ENCODE data around the gene SLC25A26.
A peak's percentile ranks its signal among the peaks of the same experiment; 100 is the strongest.

Gene SLC25A26

GRCh38 chr3:66406831-66407610 is 186.2 kb downstream of the SLC25A26 start:
- Histone ChIP-seq H3K9me3 (ENCODE audit: control insufficient read depth in 2 of 2, low read length in 2 of 2) (no peaks in the 10 kb centered on the region), H3K36me3 (ENCODE audit: control insufficient read depth in 2 of 2, insufficient read depth in 2 of 2, low read length in 2 of 2) (peaks cover 34 to 36% of the 10 kb centered on the region in 2 donors), H3K27me3 (ENCODE audit: control insufficient read depth in 1 of 2, insufficient read depth in 2 of 2, low read length in 2 of 2) (no peaks in the 10 kb centered on the region), H3K9ac (ENCODE audit: low read length in 2 of 2) (peak overlapping the region in 1 of 2 donors; percentile 29), H3K27ac (ENCODE audit: low read length) (peak overlapping the region; percentile 81), H3K4me1 (ENCODE audit: control insufficient read depth, insufficient read depth, low read length) (peaks cover 96% of the 10 kb centered on the region), H3K4me3 (ENCODE audit: low read length in 2 of 2) (peak overlapping the region in 1 of 2 donors; percentile 28)

- peak overlapping the region in 1 of 2 donors; percentile 29 for H3K9ac ChIP-seq (ENCODE audit: low read length in 2 of 2)
- H3K27ac ChIP-seq (ENCODE audit: low read length) = peak overlapping the region; percentile 81
- H3K27me3 ChIP-seq (ENCODE audit: control insufficient read depth in 1 of 2, insufficient read depth in 2 of 2, low read length in 2 of 2) = no peaks in the 10 kb centered on the region
- peaks cover 39 to 43% of the 10 kb centered on the region in 2 donors for H3K36me3 ChIP-seq (ENCODE audit: control insufficient read depth in 2 of 2, insufficient read depth in 2 of 2, low read length in 2 of 2)
- peaks cover 96% of the 10 kb centered on the region for H3K4me1 ChIP-seq (ENCODE audit: control insufficient read depth, insufficient read depth, low read length)
- H3K4me3 ChIP-seq (ENCODE audit: low read length in 2 of 2) = peak overlapping the region in 1 of 2 donors; percentile 15
- H3K9me3 ChIP-seq (ENCODE audit: control insufficient read depth in 2 of 2, low read length in 2 of 2) = no peaks in the 10 kb centered on the region
These were observed 186.9 kb downstream of the SLC25A26 start for GRCh38 chr3:66407611-66408218.

GRCh38 chr3:66409771-66410754 is 189.3 kb downstream of the SLC25A26 start:
- Histone ChIP-seq H3K4me1 (ENCODE audit: control insufficient read depth, insufficient read depth, low read length) (peaks cover 92% of the 10 kb centered on the region), H3K36me3 (ENCODE audit: control insufficient read depth in 2 of 2, insufficient read depth in 2 of 2, low read length in 2 of 2) (peaks cover 44 to 51% of the 10 kb centered on the region in 2 donors), H3K4me3 (ENCODE audit: low read length in 2 of 2) (peak overlapping the region in 1 of 2 donors; percentile 22), H3K9me3 (ENCODE audit: control insufficient read depth in 2 of 2, low read length in 2 of 2) (no peaks in the 10 kb centered on the region), H3K27me3 (ENCODE audit: control insufficient read depth in 1 of 2, insufficient read depth in 2 of 2, low read length in 2 of 2) (no peaks in the 10 kb centered on the region), H3K27ac (ENCODE audit: low read length) (peak overlapping the region; percentile 25), H3K9ac (ENCODE audit: low read length in 2 of 2) (no peak overlapping the region)

GRCh38 chr3:66410976-66411375 is 190.2 kb downstream of the SLC25A26 start:
- no peak overlapping the region for H3K4me3 ChIP-seq (ENCODE audit: low read length in 2 of 2)
- no peaks in the 10 kb centered on the region for H3K9me3 ChIP-seq (ENCODE audit: control insufficient read depth in 2 of 2, low read length in 2 of 2)
- H3K4me1 ChIP-seq (ENCODE audit: control insufficient read depth, insufficient read depth, low read length) = peaks cover 92% of the 10 kb centered on the region
- H3K27ac ChIP-seq (ENCODE audit: low read length) = peak overlapping the region; percentile 25
- H3K36me3 ChIP-seq (ENCODE audit: control insufficient read depth in 2 of 2, insufficient read depth in 2 of 2, low read length in 2 of 2) = peaks cover 39 to 49% of the 10 kb centered on the region in 2 donors
- no peak overlapping the region for H3K9ac ChIP-seq (ENCODE audit: low read length in 2 of 2)
- no peaks in the 10 kb centered on the region for H3K27me3 ChIP-seq (ENCODE audit: control insufficient read depth in 1 of 2, insufficient read depth in 2 of 2, low read length in 2 of 2)

GRCh38 chr3:66411474-66411873 is 190.7 kb downstream of the SLC25A26 start:
- Histone ChIP-seq H3K4me3 (ENCODE audit: low read length in 2 of 2) (no peak overlapping the region), H3K9ac (ENCODE audit: low read length in 2 of 2) (no peak overlapping the region), H3K27ac (ENCODE audit: low read length) (peak overlapping the region; percentile 25), H3K36me3 (ENCODE audit: control insufficient read depth in 2 of 2, insufficient read depth in 2 of 2, low read length in 2 of 2) (peaks cover 36 to 48% of the 10 kb centered on the region in 2 donors), H3K9me3 (ENCODE audit: control insufficient read depth in 2 of 2, low read length in 2 of 2) (no peaks in the 10 kb centered on the region), H3K27me3 (ENCODE audit: control insufficient read depth in 1 of 2, insufficient read depth in 2 of 2, low read length in 2 of 2) (no peaks in the 10 kb centered on the region), H3K4me1 (ENCODE audit: control insufficient read depth, insufficient read depth, low read length) (peaks cover 92% of the 10 kb centered on the region)

- H3K27ac ChIP-seq (ENCODE audit: low read length) = peak overlapping the region; percentile 80
- peaks cover 33 to 42% of the 10 kb centered on the region in 2 donors for H3K36me3 ChIP-seq (ENCODE audit: control insufficient read depth in 2 of 2, insufficient read depth in 2 of 2, low read length in 2 of 2)
These were observed 191.4 kb downstream of the SLC25A26 start for GRCh38 chr3:66411961-66412887.

GRCh38 chr3:66413151-66413751 is 192.4 kb downstream of the SLC25A26 start:
- Histone ChIP-seq H3K4me1 (ENCODE audit: control insufficient read depth, insufficient read depth, low read length) (peaks cover 91% of the 10 kb centered on the region), H3K9me3 (ENCODE audit: control insufficient read depth in 2 of 2, low read length in 2 of 2) (no peaks in the 10 kb centered on the region), H3K36me3 (ENCODE audit: control insufficient read depth in 2 of 2, insufficient read depth in 2 of 2, low read length in 2 of 2) (peaks cover 33 to 41% of the 10 kb centered on the region in 2 donors), H3K27me3 (ENCODE audit: control insufficient read depth in 1 of 2, insufficient read depth in 2 of 2, low read length in 2 of 2) (no peaks in the 10 kb centered on the region), H3K4me3 (ENCODE audit: low read length in 2 of 2) (no peak overlapping the region), H3K27ac (ENCODE audit: low read length) (peak overlapping the region; percentile 80), H3K9ac (ENCODE audit: low read length in 2 of 2) (peak overlapping the region in 1 of 2 donors; percentile 22)

More at GRCh38 chr3:66411961-66412887, 191.4 kb downstream of the SLC25A26 start:
- Histone ChIP-seq H3K27me3 (ENCODE audit: control insufficient read depth in 1 of 2, insufficient read depth in 2 of 2, low read length in 2 of 2) (no peaks in the 10 kb centered on the region), H3K9ac (ENCODE audit: low read length in 2 of 2) (no peak overlapping the region), H3K4me3 (ENCODE audit: low read length in 2 of 2) (no peak overlapping the region), H3K4me1 (ENCODE audit: control insufficient read depth, insufficient read depth, low read length) (peaks cover 92% of the 10 kb centered on the region), H3K9me3 (ENCODE audit: control insufficient read depth in 2 of 2, low read length in 2 of 2) (no peaks in the 10 kb centered on the region)

- H3K9me3 ChIP-seq (ENCODE audit: control insufficient read depth in 2 of 2, low read length in 2 of 2) = no peaks in the 10 kb centered on the region
- no peak overlapping the region for H3K4me3 ChIP-seq (ENCODE audit: low read length in 2 of 2)
- peaks cover 27 to 32% of the 10 kb centered on the region in 2 donors for H3K36me3 ChIP-seq (ENCODE audit: control insufficient read depth in 2 of 2, insufficient read depth in 2 of 2, low read length in 2 of 2)
- no peak overlapping the region for H3K9ac ChIP-seq (ENCODE audit: low read length in 2 of 2)
- H3K27me3 ChIP-seq (ENCODE audit: control insufficient read depth in 1 of 2, insufficient read depth in 2 of 2, low read length in 2 of 2) = no peaks in the 10 kb centered on the region
- H3K27ac ChIP-seq (ENCODE audit: low read length) = peak overlapping the region; percentile 88
- peaks cover 92% of the 10 kb centered on the region for H3K4me1 ChIP-seq (ENCODE audit: control insufficient read depth, insufficient read depth, low read length)
These were observed 194.0 kb downstream of the SLC25A26 start for GRCh38 chr3:66414846-66415245.

GRCh38 chr3:66415867-66416428 is 195.1 kb downstream of the SLC25A26 start:
- Histone ChIP-seq H3K36me3 (ENCODE audit: control insufficient read depth in 2 of 2, insufficient read depth in 2 of 2, low read length in 2 of 2) (peaks cover 18 to 25% of the 10 kb centered on the region in 2 donors), H3K27me3 (ENCODE audit: control insufficient read depth in 1 of 2, insufficient read depth in 2 of 2, low read length in 2 of 2) (no peaks in the 10 kb centered on the region), H3K4me3 (ENCODE audit: low read length in 2 of 2) (no peak overlapping the region), H3K27ac (ENCODE audit: low read length) (peak overlapping the region; percentile 88), H3K9ac (ENCODE audit: low read length in 2 of 2) (peak overlapping the region; percentile 37 to 44), H3K9me3 (ENCODE audit: control insufficient read depth in 2 of 2, low read length in 2 of 2) (no peaks in the 10 kb centered on the region), H3K4me1 (ENCODE audit: control insufficient read depth, insufficient read depth, low read length) (peaks cover 85% of the 10 kb centered on the region)
